ENCODE results near the gene BICC1. TPM values are rescaled to one million over a fixed set of nuclear protein-coding genes. Genes with fewer than 3 reads are reported as not detected.

The BICC1 gene
- total RNA-seq, 1 donor from 2014 or later = 150 TPM

DNA sequence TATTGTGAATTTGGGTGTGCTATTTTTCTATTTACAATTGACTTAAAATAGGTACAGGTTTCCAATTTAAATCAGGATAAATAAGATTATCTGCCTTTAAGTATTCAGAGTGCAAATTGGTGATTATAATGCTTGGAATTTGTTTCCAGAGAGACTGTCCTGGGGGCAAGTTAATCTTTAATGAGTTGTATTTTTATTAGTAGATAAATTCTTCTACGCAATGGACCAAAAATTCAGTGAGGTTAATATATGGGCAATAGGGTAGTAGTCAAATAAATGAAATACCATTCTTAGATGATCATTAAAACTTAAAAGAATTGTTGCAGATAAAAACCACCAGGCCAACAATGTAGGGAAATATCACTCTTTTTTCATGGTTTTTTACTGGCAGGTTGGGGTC lies 3.4 kb downstream of the BICC1 start:
- peak overlapping the region; percentile 92 for H3K4me3 ChIP-seq (ENCODE audit: low read depth, low read length)
- TF ChIP-seq, protein P1, sequence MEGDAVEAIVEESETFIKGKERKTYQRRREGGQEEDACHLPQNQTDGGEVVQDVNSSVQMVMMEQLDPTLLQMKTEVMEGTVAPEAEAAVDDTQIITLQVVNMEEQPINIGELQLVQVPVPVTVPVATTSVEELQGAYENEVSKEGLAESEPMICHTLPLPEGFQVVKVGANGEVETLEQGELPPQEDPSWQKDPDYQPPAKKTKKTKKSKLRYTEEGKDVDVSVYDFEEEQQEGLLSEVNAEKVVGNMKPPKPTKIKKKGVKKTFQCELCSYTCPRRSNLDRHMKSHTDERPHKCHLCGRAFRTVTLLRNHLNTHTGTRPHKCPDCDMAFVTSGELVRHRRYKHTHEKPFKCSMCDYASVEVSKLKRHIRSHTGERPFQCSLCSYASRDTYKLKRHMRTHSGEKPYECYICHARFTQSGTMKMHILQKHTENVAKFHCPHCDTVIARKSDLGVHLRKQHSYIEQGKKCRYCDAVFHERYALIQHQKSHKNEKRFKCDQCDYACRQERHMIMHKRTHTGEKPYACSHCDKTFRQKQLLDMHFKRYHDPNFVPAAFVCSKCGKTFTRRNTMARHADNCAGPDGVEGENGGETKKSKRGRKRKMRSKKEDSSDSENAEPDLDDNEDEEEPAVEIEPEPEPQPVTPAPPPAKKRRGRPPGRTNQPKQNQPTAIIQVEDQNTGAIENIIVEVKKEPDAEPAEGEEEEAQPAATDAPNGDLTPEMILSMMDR (conservative IDR thresholded peaks at IDR 0.05; ENCODE audit: low read depth, low read length) = no peak
- peak; percentile 92 for DNase-seq (ENCODE audit: low read depth)

DNA sequence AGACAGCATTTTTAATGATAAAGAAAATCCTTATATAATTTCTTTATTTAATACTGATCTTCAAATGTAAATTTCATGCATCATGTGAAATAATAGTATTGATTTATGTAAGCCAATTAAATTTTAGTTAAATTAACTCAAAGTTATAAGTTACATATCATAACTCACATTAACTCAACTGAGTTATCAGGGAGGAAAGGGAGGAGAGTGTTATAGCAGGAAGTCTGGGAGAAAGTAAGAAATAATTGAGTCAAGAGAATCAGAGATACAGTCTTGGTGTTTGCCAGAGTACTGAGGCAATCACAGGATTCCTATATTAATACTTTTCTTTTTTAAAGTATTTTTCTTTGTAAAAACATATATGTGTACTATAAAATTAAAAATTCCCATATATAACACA lies 4.0 kb downstream of the BICC1 start:
- TF ChIP-seq, protein P1 (conservative IDR thresholded peaks at IDR 0.05; ENCODE audit: low read depth, low read length) = no peak
- peak overlapping the region; percentile 92 for H3K4me3 ChIP-seq (ENCODE audit: low read depth, low read length)
- DNase-seq (ENCODE audit: low read depth) = no peak

DNA sequence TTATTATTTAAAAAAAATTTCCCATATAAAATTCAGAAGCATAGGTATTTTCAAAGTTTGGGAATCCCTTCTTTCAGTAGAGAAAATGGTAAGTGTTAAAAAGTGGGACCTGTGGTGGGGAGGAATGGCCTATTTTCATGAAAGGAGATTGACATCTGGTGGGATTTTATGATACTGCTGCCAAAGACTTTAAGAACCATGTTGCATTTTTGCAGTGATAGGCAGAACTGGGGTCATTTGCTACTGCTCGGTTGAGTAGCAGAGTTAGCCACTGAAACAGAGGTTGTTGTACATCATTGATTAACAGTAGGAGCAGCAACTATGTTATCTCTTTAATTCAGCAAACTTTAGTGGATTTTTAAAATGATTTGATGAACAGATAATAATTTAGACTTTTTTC lies 4.4 kb downstream of the BICC1 start:
- TF ChIP-seq, protein P1 (conservative IDR thresholded peaks at IDR 0.05; ENCODE audit: low read depth, low read length) = peak; percentile 48
- peak; percentile 67 for DNase-seq (ENCODE audit: low read depth)
- H3K4me3 ChIP-seq (ENCODE audit: low read depth, low read length) = peak overlapping the region; percentile 92

DNA sequence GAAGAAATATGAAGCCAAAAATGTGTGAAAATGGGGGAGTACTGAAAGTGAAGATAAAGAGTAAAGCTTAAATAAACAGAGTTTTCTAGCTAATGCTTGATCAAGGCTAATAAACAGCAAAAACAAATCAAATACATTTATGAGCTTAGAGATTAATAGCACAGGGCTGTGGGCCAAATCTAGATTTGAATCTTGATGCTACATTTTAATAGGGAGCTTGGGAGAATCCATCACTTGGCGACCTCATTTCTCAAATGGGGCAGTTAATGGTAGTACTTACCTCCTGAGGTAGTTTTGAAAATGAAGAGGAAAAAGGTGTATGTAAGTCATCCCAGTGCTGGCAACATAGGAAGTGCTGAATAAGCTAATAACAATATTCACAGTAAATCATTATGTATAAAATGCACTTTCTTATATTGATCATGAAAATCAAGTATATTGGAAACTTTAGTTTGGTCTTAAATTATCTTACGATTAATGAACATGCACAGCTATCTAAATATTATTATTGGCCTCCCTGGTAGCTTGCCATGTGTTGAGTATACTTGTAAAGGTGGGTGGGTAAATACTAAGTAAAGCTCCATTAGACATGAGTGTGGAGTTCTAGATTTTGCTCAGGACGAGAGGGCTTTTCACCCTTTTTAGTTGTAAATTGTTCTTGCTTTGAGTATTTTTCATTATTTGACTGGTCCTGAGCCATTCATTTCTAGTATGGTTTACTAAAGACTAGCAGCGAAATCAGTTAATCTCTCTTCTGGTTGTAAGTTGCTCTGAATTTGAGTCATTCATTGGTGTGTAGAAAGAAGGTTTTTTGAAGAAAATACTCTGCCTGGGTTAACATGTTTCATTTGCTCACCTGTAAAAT lies 5.1 kb downstream of the BICC1 start:
- no peak for DNase-seq (ENCODE audit: low read depth)
- peak overlapping the region; percentile 92 for H3K4me3 ChIP-seq (ENCODE audit: low read depth, low read length)
- TF ChIP-seq, protein P1 (conservative IDR thresholded peaks at IDR 0.05; ENCODE audit: low read depth, low read length) = no peak

DNA sequence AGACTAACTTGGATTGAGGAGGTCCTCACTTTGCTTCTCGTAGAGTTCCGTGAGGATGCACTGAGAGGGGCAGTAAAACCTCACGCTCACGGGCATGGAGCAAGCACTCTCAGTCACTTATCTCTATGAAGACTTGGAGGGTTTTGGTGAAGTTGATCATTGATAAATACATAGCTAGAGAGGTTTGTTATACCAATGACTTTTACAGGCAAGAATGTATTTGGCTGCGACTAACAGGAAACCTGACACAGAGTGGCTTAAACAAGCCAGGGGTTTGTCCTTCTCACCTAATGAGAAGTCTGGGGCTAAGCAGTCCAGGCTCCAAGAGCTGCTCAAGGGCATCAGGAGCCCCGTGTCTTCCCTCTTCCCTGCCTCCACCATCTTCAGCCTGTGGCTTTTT lies 6.1 kb downstream of the BICC1 start:
- TF ChIP-seq, protein P1 (conservative IDR thresholded peaks at IDR 0.05; ENCODE audit: low read depth, low read length) = no peak
- DNase-seq (ENCODE audit: low read depth) = peak; percentile 82
- H3K4me3 ChIP-seq (ENCODE audit: low read depth, low read length) = peak overlapping the region; percentile 92

DNA sequence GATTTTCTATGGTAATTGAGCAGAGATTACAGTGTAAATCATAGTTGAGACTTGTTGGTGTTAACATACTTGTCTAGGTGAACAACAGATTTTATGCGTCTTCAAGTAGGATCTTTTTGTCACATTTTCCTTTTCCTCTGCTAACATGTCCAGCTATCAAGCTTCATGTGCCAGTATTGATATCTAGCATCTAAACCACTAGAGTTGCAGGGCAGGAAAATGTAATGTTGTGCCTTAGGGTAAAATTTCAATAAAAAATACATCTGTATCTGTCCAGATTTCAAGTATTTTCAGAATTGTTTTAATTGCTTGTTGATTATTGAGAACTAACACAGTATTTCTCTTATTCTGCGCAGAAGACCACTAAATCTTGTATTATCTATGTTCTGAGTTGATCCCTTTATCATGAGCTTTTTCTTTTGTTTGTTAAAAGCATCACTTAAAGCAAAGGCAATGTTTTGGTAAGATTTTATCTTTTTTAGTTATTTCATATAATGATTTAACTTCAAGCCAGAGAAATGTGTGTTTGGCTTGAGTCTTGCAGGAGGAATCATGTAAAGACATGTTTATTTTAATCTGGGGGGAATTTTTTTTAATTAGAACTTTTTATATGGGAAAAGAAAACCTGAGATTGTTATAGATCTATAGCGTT lies 16.5 kb downstream of the BICC1 start:
- H3K4me3 ChIP-seq (ENCODE audit: low read depth, low read length) = no peak overlapping the region
- TF ChIP-seq, protein P1 (conservative IDR thresholded peaks at IDR 0.05; ENCODE audit: low read depth, low read length) = no peak
- DNase-seq (ENCODE audit: low read depth) = no peak

All from epithelial cell of proximal tubule (primary cell).